HG03575 (cell line): Measurements from ENCODE around the gene NCKIPSD.
"Not testable (repeated sequence)": the region's sequence is repeated elsewhere in the genome, so short reads cannot be mapped to it uniquely, and the experiment has no call there.

ENCODE experiments used
- ATAC-seq: cut with Tn5 transposase; IDR thresholded peaks from one replicate; pipeline ENCODE4 v1.9.1; 2021; ENCODE audit not compliant: unreplicated experiment, insufficient number of reproducible peaks, low FRiP score; ENCODE audit errors: extremely low read depth

NCKIPSD gene

GRCh38 chr3:48685603-48686511 lies at the start of gene NCKIPSD:
NCKIPSD (minus strand) TSS chr3:48685915; CDS start chr3:48685807, 108 bp downstream.
- no peak for ATAC-seq

- not testable (repeated sequence) for ATAC-seq
Observed at GRCh38 chr3:48735075-48735767, 49.5 kb upstream of the NCKIPSD start.

- not testable (repeated sequence) for ATAC-seq
Observed at GRCh38 chr3:48734541-48734940, 48.8 kb upstream of the NCKIPSD start.

GRCh38 chr3:48733752-48734518 lies 48.2 kb upstream of the NCKIPSD start:
- ATAC-seq: not testable (repeated sequence)

- no peak for ATAC-seq
Observed at GRCh38 chr3:48727511-48727910, 41.8 kb upstream of the NCKIPSD start.

GRCh38 chr3:48725185-48725855 lies 39.6 kb upstream of the NCKIPSD start:
- not testable (repeated sequence) for ATAC-seq

- no peak for ATAC-seq
Observed at GRCh38 chr3:48723725-48724124, 38.0 kb upstream of the NCKIPSD start.

- not testable (repeated sequence) for ATAC-seq
Observed at GRCh38 chr3:48723293-48723692, 37.6 kb upstream of the NCKIPSD start.

- peak; percentile 85 for ATAC-seq
Observed at GRCh38 chr3:48716982-48717746, 31.4 kb upstream of the NCKIPSD start, which contains the start of gene IP6K2. IP6K2 (minus strand) TSS chr3:48717221; CDS start chr3:48695291, 21,930 bp downstream.

GRCh38 chr3:48716508-48716981 lies 30.8 kb upstream of the NCKIPSD start:
- ATAC-seq: no peak

GRCh38 chr3:48715174-48715800 lies 29.6 kb upstream of the NCKIPSD start:
- ATAC-seq: no peak

- ATAC-seq: no peak
Observed at GRCh38 chr3:48711727-48712126, 26.0 kb upstream of the NCKIPSD start.

- ATAC-seq: no peak
Observed at GRCh38 chr3:48709051-48709461, 23.3 kb upstream of the NCKIPSD start.

- ATAC-seq: no peak
Observed at GRCh38 chr3:48708481-48708889, 22.8 kb upstream of the NCKIPSD start.

- ATAC-seq: no peak
Observed at GRCh38 chr3:48707157-48707556, 21.4 kb upstream of the NCKIPSD start.

- no peak for ATAC-seq
Observed at GRCh38 chr3:48702320-48702920, 16.7 kb upstream of the NCKIPSD start.

GRCh38 chr3:48700731-48701405 lies 15.2 kb upstream of the NCKIPSD start:
- ATAC-seq: no peak
